HepG2 (cell line): ENCODE results near the gene COLEC12. TPM values are rescaled to one million over a fixed set of nuclear protein-coding genes. Genes with fewer than 3 reads are reported as not detected.
A peak's percentile ranks its signal among the peaks of the same experiment; 100 is the strongest.

Experiments used
- ATAC-seq: fragments of 200-7000 bp; cut with Tn5 transposase; 3 replicates; pipeline ENCODE4 v1.9.1; 2020; ENCODE audit warnings: mild to moderate bottlenecking, moderate library complexity
- BruUV-seq: library from RNA; stranded (reverse); fragments of 400-500 nt; replicated peaks from 2 replicates; lab custom pipeline; 2021; lab: Mats Ljungman, UMichigan
- CTCF ChIA-PET: fragments of 300-600 bp; formaldehyde crosslinking; extraction: SDS; loops from one replicate; lab custom pipeline; 2021; ENCODE audit warnings: low total read pairs, inconsistent platforms, low intra/inter-chr PET ratio; lab: Yijun Ruan, JAX
- POLR2A ChIA-PET: fragments of 350-600 bp; sonication (Branson Sonifier 250); formaldehyde crosslinking; loops from one replicate; lab custom pipeline; 2020; ENCODE audit warnings: antibody characterized with exemption, inconsistent platforms; lab: Yijun Ruan, JAX
- DNase-seq: peaks from one replicate; pipeline ENCODE4 v3.0.0-alpha.2; 2015; ENCODE audit warnings: low spot score
- FAIRE-seq: peaks from 3 replicates; lab custom pipeline; 2011; peaks lifted over from hg19 to GRCh38; lab: Jason Lieb, UNC
- H2AFZ ChIP-seq: one replicate; pipeline ENCODE4 v1.6.1; 2011; ENCODE audit warnings: low read length, inconsistent platforms
- H3K27ac ChIP-seq: fragments of 300-600 bp; 3 replicates; pipeline ENCODE4 v1.8.0; 2011; ENCODE audit warnings: mixed run types, mild to moderate bottlenecking, mixed read lengths, low read length, inconsistent platforms; ENCODE audit not compliant: insufficient read depth; ENCODE audit errors: extremely low read length
- H3K27me3 ChIP-seq, 2 experiments: fragments of 200-600 bp in 1 of 2; 2 replicates in 1 of 2; 3 replicates in 1 of 2; pipeline versions ENCODE4 v1.6.0 to v1.8.0; 2011; ENCODE audit warnings: low read length in 2 of 2, mild to moderate bottlenecking in 2 of 2, moderate library complexity in 2 of 2, inconsistent platforms in 1 of 2; ENCODE audit not compliant: insufficient read depth in 2 of 2, control insufficient read depth in 1 of 2
- H3K36me3 ChIP-seq, 2 experiments: fragments of 200-600 bp in 1 of 2; replicated peaks in 1 of 2; 2 replicates in 1 of 2; 3 replicates in 1 of 2; pipeline versions ENCODE4 v1.5.1 to v1.8.0; 2011; ENCODE audit warnings: low read length in 2 of 2, inconsistent platforms in 1 of 2; ENCODE audit not compliant: insufficient read depth in 2 of 2, control insufficient read depth in 1 of 2
- H3K4me1 ChIP-seq: 2 replicates; pipeline ENCODE4 v1.5.1; 2012; ENCODE audit warnings: low read length, inconsistent platforms; ENCODE audit not compliant: insufficient read depth
- H3K4me2 ChIP-seq: 2 replicates; pipeline ENCODE4 v1.6.0; 2011; ENCODE audit warnings: low read depth, low read length, inconsistent platforms
- H3K4me3 ChIP-seq, 3 experiments: fragments of 200-600 bp in 1 of 3; sonication (generic), shearing (Covaris generic) in 1 of 3; replicated peaks in 1 of 3; 2 replicates each; pipeline ENCODE4 v1.5.1; 2011 to 2016; ENCODE audit warnings: low read length in 3 of 3, inconsistent platforms in 2 of 3, low read depth in 2 of 3, mild to moderate bottlenecking in 2 of 3, control low read depth in 1 of 3, mixed read lengths in 1 of 3; ENCODE audit not compliant: insufficient read depth in 1 of 3
- H3K79me2 ChIP-seq: one replicate; pipeline ENCODE4 v1.6.1; 2011; ENCODE audit warnings: low read length, inconsistent platforms; ENCODE audit not compliant: insufficient read depth
- H3K9ac ChIP-seq: 2 replicates; pipeline ENCODE4 v1.6.0; 2011; ENCODE audit warnings: mild to moderate bottlenecking, low read depth, low read length, inconsistent platforms; ENCODE audit not compliant: insufficient read depth
- H3K9me3 ChIP-seq: 2 replicates; pipeline ENCODE4 v1.5.1; 2012; ENCODE audit warnings: mild to moderate bottlenecking, low read length
- H4K20me1 ChIP-seq: 2 replicates; pipeline ENCODE4 v1.6.0; 2011; ENCODE audit warnings: inconsistent platforms, mild to moderate bottlenecking, low read length, moderate library complexity; ENCODE audit not compliant: insufficient read depth
- CC2D1A ChIP-seq: sonication (generic); formaldehyde crosslinking; IDR thresholded peaks from 2 replicates; pipeline ENCODE4 v1.8.1; 2023; ENCODE audit warnings: mild to moderate bottlenecking, missing genetic modification reagents
- PAXIP1 ChIP-seq: sonication (generic); formaldehyde crosslinking; conservative IDR thresholded peaks from 2 replicates; pipeline ENCODE4 v1.4.0; 2020; ENCODE audit warnings: mild to moderate bottlenecking, missing genetic modification reagents, moderate library complexity
- PITX1 ChIP-seq: sonication (generic); formaldehyde crosslinking; IDR thresholded peaks from 2 replicates; pipeline ENCODE4 v1.5.1; 2020; ENCODE audit warnings: mild to moderate bottlenecking, missing genetic modification reagents
- TCF7 ChIP-seq: sonication (generic); IDR thresholded peaks from 2 replicates; pipeline ENCODE4 v1.6.1; 2016; ENCODE audit warnings: antibody characterized with exemption, low read depth
- ZNF431 ChIP-seq: sonication (generic); formaldehyde crosslinking; IDR thresholded peaks from 2 replicates; pipeline ENCODE4 v1.9.0; 2022; ENCODE audit warnings: missing genetic modification reagents, low read depth, mild to moderate bottlenecking, borderline replicate concordance
- ZSCAN29 ChIP-seq: sonication (generic); formaldehyde crosslinking; conservative IDR thresholded peaks from 2 replicates; pipeline ENCODE4 v1.4.0; 2020; ENCODE audit warnings: mild to moderate bottlenecking, missing genetic modification reagents
- WGBS: methylation state at CpG from one replicate; pipeline ENCODE4 v1.1.6; 2017; ENCODE audit warnings: low lambda C conversion rate; 5-methylcytosine and 5-hydroxymethylcytosine counted together
- in situ Hi-C: cut with HindIII; loops from 2 replicates; pipeline ENCODE4 v1.10.0; 2017; ENCODE audit warnings: low pct_unique_long_range_greater_than_20kb; ENCODE audit not compliant: extremely low pct_ligation_motif_present
- intact Hi-C: fragments of 100-400 bp; cut with micrococcal nuclease; formaldehyde crosslinking; loops from one replicate; pipeline ENCODE4 v1.10.0; 2022; ENCODE audit not compliant: unreplicated experiment
- polyA plus RNA-seq, 8 experiments: library from polyadenylated mRNA; depleted of rRNA in 3 of 8; stranded (reverse) in 7 of 8; unstranded in 1 of 8; fragments of >200 nt; fragmentation: Illumina TruSeq in 4 of 8; extraction: Trizol in 4 of 8; gene quantifications; 2 replicates each; pipeline versions ENCODE4 v1.2.1 to v1.2.3, GENCODE V29; 2011 to 2016; ENCODE audit warnings: low read depth in 4 of 8, missing spikeins in 1 of 8, mixed read lengths in 1 of 8; ENCODE audit not compliant: insufficient read depth in 1 of 8
- total RNA-seq, 5 experiments: library from RNA; depleted of rRNA; stranded (reverse); fragments of >200 nt; fragmentation: Illumina TruSeq; extraction: Trizol; gene quantifications; 2 replicates each; pipeline ENCODE4 v1.2.3, GENCODE V29; 2016; ENCODE audit warnings: low read depth in 1 of 5
- TF ChIP-seq, protein P1 (sequence below): IDR thresholded peaks from 2 replicates; pipeline ENCODE4 v1.4.0; 2020; ENCODE audit warnings: mild to moderate bottlenecking, missing genetic modification reagents

Gene COLEC12
- total and polyA plus RNA-seq, 2 of the 13 experiments (the other 11 are each of a cell fraction or from before 2014, with no cell fraction given), result 0.02 to 0.11 TPM

GRCh38 chr18:489244-490023, 11.1 kb downstream of the COLEC12 start:
- no peaks in the 10 kb centered on the region for H3K79me2 ChIP-seq
- no peak overlapping the region for H2AFZ ChIP-seq
- H3K36me3 ChIP-seq, result no peaks in the 10 kb centered on the region
- no peak for DNase-seq
- POLR2A ChIA-PET, result no interaction called here
- intact Hi-C loops, result no loop called here
- no peak for ATAC-seq
- no peak for TF ChIP-seq ZNF431
- TF ChIP-seq, all 625 proteins: peak for 0
- CTCF ChIA-PET, result no interaction called here
- H3K4me3 ChIP-seq, result no peak overlapping the region; a peak in 1 of 6 replicates
- no peaks in the 10 kb centered on the region for H3K9me3 ChIP-seq
- no peak overlapping the region for H3K27ac ChIP-seq
- peaks cover 42% of the 10 kb centered on the region for H3K4me1 ChIP-seq
- in situ Hi-C loops, result no loop called here
- H3K27me3 ChIP-seq, result 0 out of 5 replicates have a peak, but pooled peaks cover 0 to 7% of the 10 kb centered on the region in 2 experiments
- 37% methylated on average over 8 of the region's 8 CpGs for WGBS
- no peak overlapping the region for H3K9ac ChIP-seq
- FAIRE-seq, result no peak
- H3K4me2 ChIP-seq, result peak overlapping the region; percentile 38
- BruUV-seq, result no TSS peak
- no peaks in the 10 kb centered on the region for H4K20me1 ChIP-seq

GRCh38 chr18:486929-487740, 13.4 kb downstream of the COLEC12 start:
- WGBS, result 31% methylated on average over 3 of the region's 3 CpGs
- FAIRE-seq, result no peak
- TF ChIP-seq, protein P1, sequence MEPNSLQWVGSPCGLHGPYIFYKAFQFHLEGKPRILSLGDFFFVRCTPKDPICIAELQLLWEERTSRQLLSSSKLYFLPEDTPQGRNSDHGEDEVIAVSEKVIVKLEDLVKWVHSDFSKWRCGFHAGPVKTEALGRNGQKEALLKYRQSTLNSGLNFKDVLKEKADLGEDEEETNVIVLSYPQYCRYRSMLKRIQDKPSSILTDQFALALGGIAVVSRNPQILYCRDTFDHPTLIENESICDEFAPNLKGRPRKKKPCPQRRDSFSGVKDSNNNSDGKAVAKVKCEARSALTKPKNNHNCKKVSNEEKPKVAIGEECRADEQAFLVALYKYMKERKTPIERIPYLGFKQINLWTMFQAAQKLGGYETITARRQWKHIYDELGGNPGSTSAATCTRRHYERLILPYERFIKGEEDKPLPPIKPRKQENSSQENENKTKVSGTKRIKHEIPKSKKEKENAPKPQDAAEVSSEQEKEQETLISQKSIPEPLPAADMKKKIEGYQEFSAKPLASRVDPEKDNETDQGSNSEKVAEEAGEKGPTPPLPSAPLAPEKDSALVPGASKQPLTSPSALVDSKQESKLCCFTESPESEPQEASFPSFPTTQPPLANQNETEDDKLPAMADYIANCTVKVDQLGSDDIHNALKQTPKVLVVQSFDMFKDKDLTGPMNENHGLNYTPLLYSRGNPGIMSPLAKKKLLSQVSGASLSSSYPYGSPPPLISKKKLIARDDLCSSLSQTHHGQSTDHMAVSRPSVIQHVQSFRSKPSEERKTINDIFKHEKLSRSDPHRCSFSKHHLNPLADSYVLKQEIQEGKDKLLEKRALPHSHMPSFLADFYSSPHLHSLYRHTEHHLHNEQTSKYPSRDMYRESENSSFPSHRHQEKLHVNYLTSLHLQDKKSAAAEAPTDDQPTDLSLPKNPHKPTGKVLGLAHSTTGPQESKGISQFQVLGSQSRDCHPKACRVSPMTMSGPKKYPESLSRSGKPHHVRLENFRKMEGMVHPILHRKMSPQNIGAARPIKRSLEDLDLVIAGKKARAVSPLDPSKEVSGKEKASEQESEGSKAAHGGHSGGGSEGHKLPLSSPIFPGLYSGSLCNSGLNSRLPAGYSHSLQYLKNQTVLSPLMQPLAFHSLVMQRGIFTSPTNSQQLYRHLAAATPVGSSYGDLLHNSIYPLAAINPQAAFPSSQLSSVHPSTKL, result peak; percentile 22; the same call in 1 of the 2 replicates
- no peak for TF ChIP-seq CC2D1A
- no peak for TF ChIP-seq ZSCAN29 (CRISPR knock-in tag)
- TF ChIP-seq TCF7, result no peak
- TF ChIP-seq PITX1 (CRISPR knock-in tag), result no peak
- 0 out of 2 replicates have a peak, but pooled peaks have one; percentile 20 for TF ChIP-seq PAXIP1

More at GRCh38 chr18:486929-487740, 13.4 kb downstream of the COLEC12 start:
- Histone ChIP-seq H3K9ac (no peak overlapping the region), H3K36me3 (no peaks in the 10 kb centered on the region), H3K79me2 (no peaks in the 10 kb centered on the region), H3K4me3 (no peak overlapping the region), H3K4me2 (peak overlapping the region; percentile 26; the same call in 1 of the 2 replicates), H3K27ac (no peak overlapping the region), H3K27me3 (0 out of 5 replicates have a peak, but pooled peaks cover 0 to 7% of the 10 kb centered on the region in 2 experiments), H3K9me3 (no peaks in the 10 kb centered on the region), H3K4me1 (peaks cover 42% of the 10 kb centered on the region), H4K20me1 (no peaks in the 10 kb centered on the region), H2AFZ (no peak overlapping the region)
- intact Hi-C loops (no loop called here), in situ Hi-C loops (no loop called here)
- ChIA-PET POLR2A (no interaction called here), CTCF (no interaction called here)
- peak; percentile 44 for DNase-seq
- ATAC-seq, result no peak
- BruUV-seq, result no TSS peak
